Tibial artery (tissue), 4 donors: ENCODE data around the gene ZNF165.
"Not testable (repeated sequence)": the region's sequence is repeated elsewhere in the genome, so short reads cannot be mapped to it uniquely, and the experiment has no call there.

Experiments
- DNase-seq, 2 donors: peaks; one replicate each; pipeline ENCODE4 v3.0.0-alpha.2; 2019
- H3K27ac ChIP-seq, 2 donors: fragments of 200-600 bp; sonication (generic) in 1 of 2; 1 replicate in 1 of 2; 2 replicates in 1 of 2; pipeline ENCODE4 v1.5.1; 2018 to 2019; ENCODE audit warnings: mild to moderate bottlenecking in 1 of 2
- H3K27me3 ChIP-seq, 2 donors: fragments of 200-600 bp; sonication (generic) in 1 of 2; one replicate each; pipeline versions ENCODE4 v1.5.1 to v1.6.0; 2016 to 2019
- H3K36me3 ChIP-seq, 3 donors: fragments of 200-600 bp; sonication (generic) in 2 of 3; one replicate each; pipeline ENCODE4 v1.5.1; 2016 to 2019; ENCODE audit warnings: mild to moderate bottlenecking in 2 of 3
- H3K4me1 ChIP-seq, 4 donors: fragments of 200-600 bp; sonication (generic) in 2 of 4; 1 replicate in 3 of 4; 2 replicates in 1 of 4; pipeline ENCODE4 v1.5.1; 2016 to 2019
- H3K4me3 ChIP-seq, 2 donors: fragments of 200-600 bp; sonication (generic) in 1 of 2; 1 replicate in 1 of 2; 2 replicates in 1 of 2; pipeline ENCODE4 v1.5.1; 2018 to 2019; ENCODE audit warnings: mild to moderate bottlenecking in 2 of 2
- H3K9me3 ChIP-seq, 3 donors: fragments of 200-600 bp; sonication (generic) in 1 of 3; one replicate each; pipeline ENCODE4 v1.5.1; 2016 to 2019
- CTCF ChIP-seq, 2 experiments: fragments of 200-600 bp in 1 of 2; fragments of 450-650 bp in 1 of 2; IDR thresholded peaks; one replicate each; pipeline ENCODE4 v1.5.1; 2017 to 2019; ENCODE audit warnings: antibody characterized with exemption in 2 of 2, mild to moderate bottlenecking in 1 of 2, moderate library complexity in 1 of 2
- intact Hi-C: fragments of 100-400 bp; cut with DNase I; formaldehyde crosslinking; loops from one replicate; pipeline ENCODE4 v1.15.0; 2023; ENCODE audit warnings: low total_unique reads

ZNF165 gene

GRCh38 chr6:28080381-28080630, at the start of gene ZNF165:
TSS of gene ZNF165 (plus strand) at chr6:28080568. CDS start at chr6:28085481, 4,913 bp downstream.
- intact Hi-C loops, H3K27me3 ChIP-seq, H3K36me3 ChIP-seq, H3K9me3 ChIP-seq, DNase-seq: not testable (repeated sequence)
- Histone ChIP-seq H3K27ac (peak within 1 kb of the TSS; percentile 84 to 92), H3K4me3 (peak within 1 kb of the TSS; percentile 71 to 77), H3K4me1 (peaks cover 0 to 10% (median 2%) of the 10 kb centered on the region in 4 donors)

DNA sequence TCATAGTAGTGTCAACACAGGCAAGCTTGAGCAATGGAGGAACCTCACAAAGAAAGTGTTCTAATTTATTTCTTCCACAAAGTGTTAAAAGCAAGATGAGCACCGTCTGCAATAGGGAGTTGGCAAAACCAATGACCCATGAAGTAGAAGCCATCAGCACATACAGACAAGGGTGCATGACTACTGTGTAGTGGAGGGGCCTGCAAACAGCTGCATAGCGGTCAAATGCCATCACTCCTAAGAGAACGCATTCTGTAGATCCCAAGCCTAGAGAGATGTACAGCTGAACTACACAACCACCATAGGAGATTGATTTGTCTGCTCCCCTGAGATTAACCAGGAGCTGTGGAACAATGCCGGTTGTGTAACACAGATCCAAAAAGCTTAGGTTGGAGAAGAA, 26.8 kb upstream of the ZNF165 start:
- DNase-seq = no peak
- no peaks in the 10 kb centered on the region for H3K9me3 ChIP-seq
- no peak for TF ChIP-seq CTCF (IDR thresholded peaks at IDR 0.05)
- no peak overlapping the region for H3K27ac ChIP-seq
- no peaks in the 10 kb centered on the region for H3K36me3 ChIP-seq
- peaks cover 0 to 2% of the 10 kb centered on the region in 2 donors for H3K27me3 ChIP-seq
- no peak overlapping the region for H3K4me3 ChIP-seq
- no peaks in the 10 kb centered on the region for H3K4me1 ChIP-seq
- intact Hi-C loops = no loop called here

- DNase-seq = no peak
- no peaks in the 10 kb centered on the region for H3K9me3 ChIP-seq
- no peak overlapping the region for H3K27ac ChIP-seq
- H3K4me1 ChIP-seq = no peaks in the 10 kb centered on the region
- no peak for TF ChIP-seq CTCF (IDR thresholded peaks at IDR 0.05)
- no peaks in the 10 kb centered on the region for H3K36me3 ChIP-seq
- intact Hi-C loops = no loop called here
- peaks cover 0 to 8% of the 10 kb centered on the region in 2 donors for H3K27me3 ChIP-seq
- H3K4me3 ChIP-seq = no peak overlapping the region
Measured at GRCh38 chr6:28060405-28060804, 20.0 kb upstream of the ZNF165 start.

- H3K9me3 ChIP-seq = no peaks in the 10 kb centered on the region
- no peak for TF ChIP-seq CTCF (IDR thresholded peaks at IDR 0.05)
- no peaks in the 10 kb centered on the region for H3K4me1 ChIP-seq
- DNase-seq = no peak
- no peaks in the 10 kb centered on the region for H3K36me3 ChIP-seq
- intact Hi-C loops = no loop called here
- peaks cover 0 to 15% of the 10 kb centered on the region in 2 donors for H3K27me3 ChIP-seq
- H3K27ac ChIP-seq = no peak overlapping the region
- no peak overlapping the region for H3K4me3 ChIP-seq
Measured at GRCh38 chr6:28064272-28064671, 16.1 kb upstream of the ZNF165 start.

- Histone ChIP-seq H3K27me3 (peaks cover 0 to 19% of the 10 kb centered on the region in 2 donors), H3K9me3 (no peaks in the 10 kb centered on the region), H3K36me3 (no peaks in the 10 kb centered on the region), H3K4me3 (no peak overlapping the region), H3K4me1 (no peaks in the 10 kb centered on the region), H3K27ac (no peak overlapping the region)
- intact Hi-C loops = no loop called here
- TF ChIP-seq CTCF (IDR thresholded peaks at IDR 0.05) = no peak
- no peak for DNase-seq
Measured at GRCh38 chr6:28068067-28068466, 12.3 kb upstream of the ZNF165 start.

GRCh38 chr6:28070968-28071367, 9.4 kb upstream of the ZNF165 start:
- H3K36me3 ChIP-seq, H3K4me3 ChIP-seq, intact Hi-C loops, DNase-seq, H3K4me1 ChIP-seq, H3K9me3 ChIP-seq, H3K27ac ChIP-seq: not testable (repeated sequence)
- peaks cover 0 to 19% of the 10 kb centered on the region in 2 donors for H3K27me3 ChIP-seq

GRCh38 chr6:28078050-28078449, 2.3 kb upstream of the ZNF165 start:
- Histone ChIP-seq H3K4me1 (peaks cover 0 to 10% (median 2%) of the 10 kb centered on the region in 4 donors), H3K9me3 (no peaks in the 10 kb centered on the region), H3K27ac (no peak overlapping the region), H3K36me3 (no peaks in the 10 kb centered on the region), H3K27me3 (no peaks in the 10 kb centered on the region), H3K4me3 (no peak overlapping the region)
- TF ChIP-seq CTCF (IDR thresholded peaks at IDR 0.05) = no peak
- intact Hi-C loops = loop anchor here (5.0 kb wide), 1 partner anchor 284 kb away; no protein-coding TSS in a partner anchor
- no peak for DNase-seq
